CD4-positive, alpha-beta T cell treated with Interferon alpha-2 for 1 hour (primary cell): ENCODE results near the gene CHRM3.

Source experiments
- DNase-seq, 2 donors: peaks; one replicate each; pipeline ENCODE4 v3.0.0-alpha.2; 2020 to 2022

CHRM3 gene

DNA sequence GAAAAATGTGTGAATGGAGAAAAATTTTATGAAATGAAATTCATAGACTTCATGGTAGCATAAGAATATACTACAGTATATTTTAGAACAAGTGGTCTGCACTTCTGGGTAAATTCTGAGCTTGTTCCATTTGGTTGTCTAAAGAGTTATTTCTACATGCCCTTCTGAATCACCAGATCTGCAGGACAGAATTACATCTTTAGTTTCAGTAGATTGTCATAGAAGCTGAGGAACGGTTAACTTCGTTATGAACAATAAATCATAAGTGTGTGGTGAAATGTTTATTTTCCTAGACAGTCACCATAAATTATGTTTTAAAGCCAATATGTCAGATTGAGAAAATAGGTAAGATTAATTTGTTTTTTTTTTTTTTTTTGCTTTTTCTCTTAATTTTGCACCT, 30.9 kb downstream of the CHRM3 start:
- DNase-seq = no peak

DNA sequence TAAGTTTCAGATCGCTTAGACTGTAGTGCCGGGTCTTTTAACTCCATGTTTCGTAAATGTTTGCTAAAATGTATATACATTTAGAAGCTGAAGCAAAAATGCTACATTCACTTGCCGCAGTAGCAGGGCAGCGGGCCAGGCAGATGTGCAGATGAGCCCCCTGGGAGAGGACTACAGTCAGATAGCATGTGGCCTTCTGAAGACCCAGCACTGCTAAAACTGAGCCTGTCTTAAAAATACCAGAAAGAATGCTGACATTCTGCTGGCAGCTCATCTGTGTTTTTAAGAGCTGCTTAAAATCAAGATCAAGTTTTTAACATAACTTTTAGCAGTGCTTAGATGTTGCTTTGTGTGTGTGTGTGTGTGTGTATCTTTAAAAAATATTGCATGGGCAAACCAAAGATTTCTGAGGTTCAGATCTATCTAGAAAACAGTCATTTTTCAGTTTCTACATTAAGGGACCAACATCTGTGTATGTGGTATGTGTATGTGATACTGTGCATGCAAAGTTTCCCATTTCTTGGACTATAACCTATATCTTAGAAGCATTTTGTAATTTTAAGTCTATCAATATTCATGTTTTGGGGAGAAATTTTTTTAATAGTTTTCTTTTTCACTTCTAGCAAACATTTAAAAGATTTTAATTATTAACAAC, 31.7 kb downstream of the CHRM3 start:
- DNase-seq = no peak

DNA sequence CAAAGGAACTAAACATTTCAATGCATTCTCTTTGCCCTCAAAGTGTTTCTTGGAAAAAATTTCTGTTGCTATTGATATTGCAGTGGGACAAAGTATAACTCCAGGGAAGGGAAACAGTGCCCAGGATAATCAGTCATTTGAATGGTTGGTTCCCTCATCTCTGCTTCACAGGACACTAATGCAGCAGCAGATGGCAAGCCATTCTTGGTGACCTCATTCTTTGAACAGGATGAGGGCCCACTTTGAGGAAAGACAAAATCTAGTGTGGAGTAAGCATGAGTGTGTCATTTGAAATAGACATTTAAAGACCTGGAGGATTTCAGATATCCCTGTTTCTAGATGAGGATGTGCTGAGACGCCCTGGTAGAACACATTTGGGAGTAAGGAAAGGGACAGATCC, 32.3 kb downstream of the CHRM3 start:
- DNase-seq = no peak

DNA sequence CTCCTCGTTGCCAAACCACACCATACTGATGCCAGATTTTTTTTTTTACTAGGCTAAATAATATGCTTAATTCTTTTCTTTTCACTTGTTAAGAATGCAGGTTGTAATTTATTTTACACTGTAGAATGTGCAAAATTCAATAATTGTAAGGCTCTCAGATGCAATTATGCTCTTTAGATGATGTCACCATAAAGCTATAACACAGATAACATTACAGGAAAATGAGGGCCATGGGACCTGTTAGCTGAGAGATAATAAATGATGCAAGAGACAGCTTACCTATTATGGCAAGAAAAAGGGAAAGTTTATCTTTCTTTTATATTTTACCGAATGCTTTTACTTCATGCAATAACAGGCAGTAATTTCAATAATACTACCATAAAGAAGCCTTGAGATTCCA, 35.4 kb downstream of the CHRM3 start:
- DNase-seq = no peak

DNA sequence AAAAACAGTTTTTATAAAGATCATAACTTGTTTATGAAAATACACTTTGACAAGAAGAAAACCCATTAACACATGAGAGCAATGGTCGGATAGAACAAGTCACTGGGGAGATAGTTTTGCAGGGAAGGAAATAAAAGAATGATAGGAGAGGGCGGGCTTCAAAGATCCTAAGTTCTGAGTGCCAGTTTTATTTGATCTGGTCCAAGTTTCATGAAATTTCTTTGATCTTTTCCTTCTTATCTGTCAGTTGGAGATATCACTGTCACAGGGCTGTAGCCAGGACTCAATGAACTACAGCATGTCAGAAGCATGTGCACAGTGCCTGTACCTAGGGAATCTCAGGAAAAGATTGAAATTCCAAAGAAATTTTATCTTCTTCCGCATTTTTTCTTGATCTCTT, 36.5 kb downstream of the CHRM3 start:
- no peak for DNase-seq

DNA sequence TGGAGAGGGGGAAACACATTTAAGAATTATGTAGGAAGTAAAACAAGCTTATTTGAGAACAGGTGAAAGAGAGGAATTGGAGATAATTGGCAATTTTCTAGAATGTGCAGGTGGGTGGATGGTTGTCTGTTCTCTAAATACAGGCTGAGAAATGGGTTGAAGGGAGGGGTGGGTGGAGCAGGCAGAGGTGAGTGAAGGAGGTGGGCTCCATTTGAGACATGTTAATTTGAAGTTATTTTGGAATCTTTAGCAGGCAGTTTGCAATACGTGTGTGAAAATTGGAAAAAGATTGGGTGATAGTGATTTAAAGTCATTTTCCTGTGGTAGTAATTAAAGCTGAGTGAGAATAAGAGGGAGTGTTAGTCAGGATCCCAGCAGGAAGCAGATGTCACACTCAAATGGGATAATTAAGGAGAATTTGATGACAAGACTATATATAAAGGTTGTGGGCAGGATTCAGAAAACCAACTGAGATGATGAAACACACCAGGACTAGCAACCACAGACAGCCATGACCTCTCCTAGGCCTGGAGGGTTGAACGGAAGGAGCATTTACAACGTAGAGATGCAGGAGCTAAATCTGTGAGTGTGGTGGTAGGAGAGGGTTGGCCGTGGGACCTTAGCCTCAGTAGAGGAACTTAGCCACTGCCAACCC, 40.6 kb downstream of the CHRM3 start:
- DNase-seq = no peak

DNA sequence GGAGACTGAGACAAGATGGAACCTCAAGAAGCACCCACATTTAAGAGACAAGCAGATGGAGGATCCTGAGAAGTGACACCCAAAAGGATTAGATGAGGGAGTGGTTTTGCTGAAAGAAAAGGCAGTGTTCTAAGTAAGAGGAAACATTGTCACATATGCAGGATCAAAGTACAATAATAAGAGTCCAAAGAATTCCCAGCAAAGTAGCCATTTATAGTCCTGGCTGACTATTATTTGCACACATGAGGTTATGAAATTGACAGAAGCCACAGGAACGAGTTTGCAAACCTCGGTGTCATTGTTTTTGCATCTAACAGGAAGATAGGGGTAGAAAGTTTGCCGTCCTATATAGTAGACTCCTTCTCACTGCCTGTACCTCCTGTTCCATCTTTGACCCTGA, 41.3 kb downstream of the CHRM3 start:
- DNase-seq = no peak

DNA sequence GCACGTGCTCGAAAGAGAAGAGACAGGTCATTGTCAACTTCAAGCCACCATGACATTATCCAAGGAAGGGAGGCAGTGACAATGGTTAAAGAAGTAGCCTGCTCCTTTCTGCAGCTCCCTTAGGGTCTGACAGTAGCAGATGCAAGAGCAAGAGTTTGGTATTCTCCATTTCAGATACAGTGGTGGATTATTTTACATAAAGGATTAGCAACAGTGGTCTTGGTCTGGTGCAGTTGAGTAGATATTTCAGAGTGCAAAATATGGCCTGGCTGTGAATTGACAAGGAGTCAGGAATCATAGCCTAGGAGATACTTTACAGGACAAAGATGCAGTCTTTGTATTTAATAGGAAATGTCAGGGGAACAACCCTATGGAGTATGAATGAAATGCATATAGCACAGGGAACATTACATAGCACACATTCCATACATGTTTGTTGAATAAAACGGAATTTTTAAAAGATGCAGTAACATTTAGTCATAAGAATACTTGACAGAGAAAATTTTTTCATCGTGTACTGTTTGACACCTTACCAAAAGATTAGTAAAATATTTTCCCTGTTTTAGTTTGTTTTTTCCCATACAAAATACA, 41.8 kb downstream of the CHRM3 start:
- DNase-seq = no peak

DNA sequence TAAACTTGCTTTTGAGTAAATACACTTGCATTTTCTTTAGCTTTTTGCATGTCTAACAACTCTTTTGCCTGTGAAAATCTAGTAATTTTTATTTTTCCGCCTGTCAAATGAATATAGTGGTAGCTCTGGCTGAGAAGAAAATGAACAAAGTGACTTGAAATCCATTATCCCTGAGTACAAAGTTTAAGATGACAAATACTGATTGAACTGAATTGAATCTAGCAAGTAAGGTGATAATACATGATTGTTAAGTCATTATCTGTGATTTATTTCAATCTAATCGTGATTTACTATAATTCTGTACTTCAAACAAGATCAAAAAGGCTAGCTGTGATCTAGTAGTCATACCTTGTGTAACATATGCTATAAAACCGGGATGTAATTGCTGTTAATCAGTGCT, 42.8 kb downstream of the CHRM3 start:
- no peak for DNase-seq

DNA sequence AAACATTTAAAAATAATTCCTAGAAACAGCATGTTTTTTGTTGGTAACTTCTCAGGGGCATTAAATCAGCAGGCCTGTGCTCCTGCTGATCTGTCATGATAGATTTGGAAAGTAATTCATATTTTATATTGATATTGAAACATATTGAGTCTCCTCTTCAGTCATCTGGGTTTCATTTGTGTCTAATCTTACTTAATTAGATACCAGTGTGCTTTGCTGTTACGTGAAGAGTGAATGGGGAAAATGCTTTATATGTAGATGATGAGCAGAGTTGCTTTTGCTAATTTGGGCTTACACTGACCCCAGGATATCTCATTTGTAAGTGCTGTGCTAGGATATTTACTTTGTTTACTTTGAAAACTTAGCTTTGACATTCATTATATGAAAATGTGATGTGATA, 45.9 kb downstream of the CHRM3 start:
- DNase-seq = no peak

DNA sequence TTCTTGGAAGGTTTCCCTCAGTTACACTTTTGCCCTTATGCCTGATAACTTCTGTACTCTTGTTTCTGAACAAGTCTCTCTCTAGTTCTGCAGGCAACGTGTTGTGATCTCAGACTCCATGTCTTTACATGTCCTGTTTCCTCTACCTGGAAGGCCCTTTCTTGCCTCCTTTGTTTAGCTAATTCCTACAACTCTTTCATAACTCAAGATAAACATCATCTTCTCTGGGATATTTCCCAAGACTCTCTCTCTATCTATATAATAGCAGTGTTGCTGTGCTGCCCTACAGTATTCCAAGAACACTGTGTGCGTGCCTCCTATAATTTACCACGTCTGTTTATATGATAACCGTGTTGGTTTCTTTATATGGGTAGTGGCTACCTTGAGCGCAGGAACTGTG, 47.8 kb downstream of the CHRM3 start:
- no peak for DNase-seq
